GM18909 (cell line): ENCODE results near the gene PLCD3.

Experiments used
- ATAC-seq: cut with Tn5 transposase; IDR thresholded peaks from one replicate; pipeline ENCODE4 v1.9.1; 2021; ENCODE audit warnings: mild to moderate bottlenecking; ENCODE audit not compliant: unreplicated experiment, poor library complexity

The PLCD3 gene

GRCh38 chr17:45086865-45087503, 45.3 kb downstream of the PLCD3 start:
- ATAC-seq = no peak

- no peak for ATAC-seq
Measured at GRCh38 chr17:45086391-45086790, 45.9 kb downstream of the PLCD3 start.

GRCh38 chr17:45081047-45081703, 51.1 kb downstream of the PLCD3 start:
- no peak for ATAC-seq

GRCh38 chr17:45077643-45078042, 54.7 kb downstream of the PLCD3 start:
- no peak for ATAC-seq

DNA sequence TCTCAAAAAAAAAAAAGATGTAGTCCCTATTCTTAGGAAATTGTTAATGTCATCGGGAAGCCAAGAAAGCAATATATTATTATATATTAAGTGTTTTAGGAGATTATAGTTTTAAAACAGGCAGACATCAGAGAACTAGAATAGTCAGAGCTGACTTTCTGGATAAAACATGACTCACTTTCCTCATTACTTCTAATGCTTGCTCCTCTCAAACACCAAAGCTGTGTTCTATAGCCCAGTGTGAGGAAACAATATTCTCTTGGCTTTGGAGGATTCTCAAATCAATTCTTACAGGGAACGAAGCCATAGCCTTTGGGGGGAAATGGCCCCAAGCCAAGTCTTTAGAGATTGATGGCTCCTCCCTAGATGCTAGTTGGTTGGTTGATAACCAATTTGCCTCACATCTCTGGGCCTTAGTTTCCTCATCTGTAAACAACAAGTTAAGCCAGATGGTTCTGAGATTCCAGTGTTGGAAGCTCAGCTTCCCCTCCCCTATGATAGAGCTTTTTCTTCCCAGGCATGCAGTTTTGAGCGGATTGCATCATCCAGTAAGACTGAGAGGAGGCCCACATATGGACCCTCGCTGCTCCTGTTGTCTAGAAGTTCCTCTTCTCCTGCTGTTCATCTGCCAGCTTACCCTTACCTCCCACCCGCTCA, 58.8 kb downstream of the PLCD3 start:
- ATAC-seq = no peak

DNA sequence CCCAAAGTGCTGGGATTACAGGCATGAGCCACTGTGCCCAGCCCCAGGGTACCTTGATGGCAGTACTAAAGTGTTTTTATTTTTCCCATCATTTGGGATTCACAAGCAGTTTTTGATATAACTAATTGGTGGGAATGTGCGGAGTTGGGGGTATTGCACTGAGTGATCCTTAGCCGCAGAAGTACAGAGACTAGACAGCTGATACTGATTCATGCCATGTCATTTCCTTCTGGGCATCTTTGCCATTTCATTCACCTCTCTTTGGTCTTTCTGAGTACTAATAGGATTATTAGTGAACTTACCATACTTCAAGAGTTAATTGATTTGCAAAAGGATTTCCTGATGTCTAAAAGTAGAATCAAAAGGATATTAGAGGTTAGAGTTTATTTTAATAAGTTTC, 61.5 kb downstream of the PLCD3 start:
- no peak for ATAC-seq

- ATAC-seq = no peak
Measured at GRCh38 chr17:45070001-45070400, 62.3 kb downstream of the PLCD3 start.

GRCh38 chr17:45067637-45068036, 64.7 kb downstream of the PLCD3 start:
- ATAC-seq = no peak

- ATAC-seq = no peak
Measured at GRCh38 chr17:45063198-45063597, 69.1 kb downstream of the PLCD3 start.

DNA sequence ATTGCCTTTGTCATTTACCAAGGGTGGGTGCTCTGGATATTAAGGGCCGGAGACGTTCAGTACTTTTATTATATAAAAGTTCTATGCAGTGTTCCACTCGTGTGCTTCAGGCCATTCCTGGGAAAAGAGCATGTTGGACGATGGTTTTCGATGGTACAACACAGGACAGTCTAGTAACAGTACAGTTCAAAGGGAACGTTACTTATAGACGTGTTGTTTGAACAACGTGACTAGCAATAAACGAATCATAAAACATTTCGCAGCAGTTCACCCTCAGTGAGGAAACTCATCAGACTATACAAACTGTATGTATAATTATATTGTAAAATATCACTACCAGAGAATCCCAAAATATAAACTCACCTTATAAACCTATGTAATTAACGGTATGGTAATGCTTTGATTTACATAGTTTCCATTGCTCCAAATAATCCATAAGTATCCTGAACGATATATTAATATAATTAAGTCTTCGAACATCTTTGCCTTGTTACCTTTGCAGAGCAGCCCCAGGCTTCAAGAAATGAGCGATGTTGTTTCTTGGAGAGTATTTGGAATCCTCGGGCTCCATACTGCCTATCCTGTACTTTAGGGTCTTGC, 70.6 kb downstream of the PLCD3 start:
- ATAC-seq = no peak

GRCh38 chr17:45060797-45061605, 71.3 kb downstream of the PLCD3 start, which contains the start of gene NMT1:
Gene NMT1, plus strand, starts transcription at chr17:45061317. Its CDS starts 13 bp downstream, at chr17:45061330.
- peak; percentile 90 for ATAC-seq

DNA sequence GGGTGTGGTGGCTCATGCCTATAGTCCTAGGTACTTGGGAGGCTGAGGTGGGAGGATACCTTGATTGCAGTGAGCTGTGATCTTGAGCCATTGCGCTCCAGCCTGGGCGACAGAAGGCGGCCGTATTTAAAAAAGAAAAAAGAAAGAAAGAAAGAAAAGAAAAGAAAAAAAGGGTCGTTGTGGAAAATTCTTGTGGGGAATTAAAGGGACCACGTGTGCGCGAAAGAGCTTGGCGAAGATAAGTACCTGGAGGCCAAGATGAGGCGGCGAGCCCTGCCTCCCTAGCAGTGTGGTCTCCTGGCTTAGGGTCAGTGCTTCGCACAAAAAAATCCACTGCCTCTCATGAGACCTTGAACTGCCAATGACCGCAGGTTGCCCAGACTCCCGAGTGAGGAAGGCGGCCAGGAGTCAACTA, 71.9 kb downstream of the PLCD3 start:
- ATAC-seq = peak; percentile 9
